HG03175 (cell line): ENCODE data around the gene NRIP2.
"Not testable (repeated sequence)": the region's sequence is repeated elsewhere in the genome, so short reads cannot be mapped to it uniquely, and the experiment has no call there.

Source experiments
- ATAC-seq: cut with Tn5 transposase; IDR thresholded peaks from one replicate; pipeline ENCODE4 v1.9.1; 2021; ENCODE audit warnings: mild to moderate bottlenecking, moderate library complexity; ENCODE audit not compliant: unreplicated experiment

The NRIP2 gene

GRCh38 chr12:2834581-2835491 lies at the start of gene NRIP2:
Gene NRIP2, minus strand, starts transcription at chr12:2835035. Its CDS starts 52 bp downstream, at chr12:2834983.
- ATAC-seq: no peak

- ATAC-seq: no peak
Measured at GRCh38 chr12:2879853-2880252, 45.0 kb upstream of the NRIP2 start.

- no peak for ATAC-seq
Measured at GRCh38 chr12:2877953-2878732, 43.3 kb upstream of the NRIP2 start.

- peak; percentile 74 for ATAC-seq
Measured at GRCh38 chr12:2877047-2877952, 42.5 kb upstream of the NRIP2 start, which contains the start of the genes FOXM1 and RHNO1. Gene FOXM1, minus strand, starts transcription at chr12:2877174. Its CDS starts 2,696 bp downstream, at chr12:2874478. Gene RHNO1, plus strand, starts transcription at chr12:2877223. Its CDS starts 8,144 bp downstream, at chr12:2885367.

DNA sequence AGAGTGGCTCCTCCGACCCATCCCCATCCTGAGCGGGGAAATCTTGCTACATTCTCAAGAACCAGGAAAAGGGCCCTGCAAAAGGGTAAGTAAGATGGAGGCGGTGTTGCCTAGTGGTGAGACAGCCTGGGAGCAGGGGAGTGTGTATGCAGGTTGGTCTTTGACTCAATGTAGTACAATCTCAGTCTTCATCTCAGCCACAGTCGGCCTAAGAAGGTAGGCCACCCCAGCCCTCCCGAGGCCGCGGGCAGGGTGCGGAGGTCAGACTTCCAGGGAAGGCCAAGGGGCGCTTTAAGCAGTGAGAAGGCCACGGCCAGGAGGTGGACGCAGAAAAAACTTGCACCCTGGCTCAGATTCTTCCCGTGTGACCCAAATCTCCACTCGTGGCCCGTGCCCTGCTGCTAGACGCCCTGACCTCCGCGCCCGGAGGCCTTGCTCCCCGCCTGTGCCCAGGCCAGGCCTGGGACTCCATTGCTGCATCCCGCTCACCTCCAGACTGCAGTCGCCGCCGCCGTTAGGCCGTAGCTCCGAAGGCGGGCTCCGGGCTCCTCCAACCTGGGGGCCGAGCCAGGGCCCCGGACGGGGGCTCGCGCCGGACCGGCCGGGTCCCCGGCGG lies 41.7 kb upstream of the NRIP2 start:
- peak; percentile 40 for ATAC-seq

DNA sequence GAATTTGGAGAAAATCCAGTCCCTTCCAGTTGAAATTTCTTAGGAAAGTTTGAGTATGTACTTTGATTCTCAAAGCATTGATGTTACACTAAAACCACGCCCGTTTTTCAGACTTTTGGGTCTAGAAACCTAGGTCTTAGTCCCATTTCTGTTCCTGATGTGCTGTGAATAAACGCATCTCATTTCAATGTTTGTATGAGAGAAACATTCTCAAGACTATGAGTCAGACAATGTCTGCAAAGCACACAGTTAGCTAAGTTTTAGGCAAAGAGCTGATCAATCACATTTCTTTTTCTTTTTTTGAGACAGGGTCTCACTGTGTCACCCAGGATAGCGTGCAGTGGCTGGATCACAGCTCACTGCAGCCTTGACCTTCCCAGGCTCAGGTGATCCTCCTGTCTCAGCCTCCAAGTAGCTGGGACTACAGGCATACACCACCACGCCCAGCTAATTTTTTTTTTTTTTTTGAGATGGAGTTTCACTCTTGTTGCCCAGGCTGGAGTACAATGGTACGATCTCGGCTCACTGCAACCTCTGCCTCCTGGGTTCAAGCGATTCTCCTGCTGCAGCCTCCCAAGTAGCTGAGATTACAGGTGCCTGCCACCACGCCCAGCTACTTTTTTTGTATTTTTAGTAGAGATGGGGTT lies 34.3 kb upstream of the NRIP2 start:
- ATAC-seq: not testable (repeated sequence)

- no peak for ATAC-seq
Measured at GRCh38 chr12:2864198-2864597, 29.4 kb upstream of the NRIP2 start.

GRCh38 chr12:2863402-2863801 lies 28.6 kb upstream of the NRIP2 start:
- ATAC-seq: not testable (repeated sequence)

DNA sequence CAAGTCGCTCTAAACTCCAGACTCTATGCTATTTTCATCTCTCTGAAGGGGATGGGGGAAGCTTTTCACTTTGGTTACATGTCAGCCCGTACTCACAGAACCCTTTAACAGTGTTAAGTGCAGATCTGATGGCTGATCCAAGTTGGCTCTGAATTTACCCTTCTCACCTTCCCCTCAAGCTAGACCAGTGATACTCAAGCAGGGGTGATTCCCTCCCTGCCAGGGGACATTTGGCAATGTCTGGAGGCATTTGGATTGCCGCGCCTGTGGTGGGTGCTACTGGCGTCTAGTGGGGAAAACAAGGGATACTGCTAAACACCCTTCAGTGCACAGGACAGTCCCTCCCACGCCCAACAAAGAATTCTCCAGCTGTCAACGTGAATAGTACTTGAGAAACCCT lies 28.0 kb upstream of the NRIP2 start:
- no peak for ATAC-seq

DNA sequence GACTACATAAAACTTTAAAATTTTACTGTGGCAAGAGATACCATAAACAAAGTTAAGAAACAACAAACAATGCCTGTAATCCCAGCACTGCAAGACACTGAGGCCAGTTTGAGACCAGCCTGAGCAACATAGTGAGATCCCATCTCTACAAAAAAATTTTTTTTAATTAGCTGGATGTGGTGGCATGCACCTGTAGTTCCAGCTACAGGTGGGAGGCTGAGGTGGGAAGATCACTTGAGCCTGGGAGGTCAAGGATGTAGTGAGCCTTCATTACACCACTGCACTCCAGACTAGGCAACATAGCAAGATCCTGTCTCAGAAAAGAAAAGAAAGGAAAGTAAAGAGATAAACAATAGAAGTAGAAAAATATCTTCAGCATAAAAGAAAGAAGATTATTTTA lies 25.3 kb upstream of the NRIP2 start:
- no peak for ATAC-seq

- no peak for ATAC-seq
Measured at GRCh38 chr12:2858944-2859421, 24.1 kb upstream of the NRIP2 start.

- no peak for ATAC-seq
Measured at GRCh38 chr12:2858334-2858733, 23.5 kb upstream of the NRIP2 start.

DNA sequence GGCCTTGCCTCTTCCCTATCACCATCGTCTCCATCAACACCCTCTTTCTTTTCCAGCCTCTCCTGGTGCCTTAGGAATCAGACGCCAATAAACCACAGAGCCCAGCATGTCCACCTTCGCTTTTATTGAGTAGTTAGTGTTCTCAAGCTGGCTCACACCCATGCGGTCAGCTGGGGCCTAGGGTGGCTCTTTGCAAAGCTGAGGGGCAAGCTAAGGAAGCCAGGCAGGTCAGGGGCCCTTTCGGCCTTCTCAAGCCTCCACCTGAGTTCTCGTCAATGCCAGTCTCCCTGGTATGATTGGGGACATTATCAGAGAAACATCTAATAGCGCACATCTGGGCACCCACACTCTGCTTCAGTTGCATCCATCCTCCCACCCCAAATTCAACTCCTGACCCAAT lies 22.7 kb upstream of the NRIP2 start:
- no peak for ATAC-seq

DNA sequence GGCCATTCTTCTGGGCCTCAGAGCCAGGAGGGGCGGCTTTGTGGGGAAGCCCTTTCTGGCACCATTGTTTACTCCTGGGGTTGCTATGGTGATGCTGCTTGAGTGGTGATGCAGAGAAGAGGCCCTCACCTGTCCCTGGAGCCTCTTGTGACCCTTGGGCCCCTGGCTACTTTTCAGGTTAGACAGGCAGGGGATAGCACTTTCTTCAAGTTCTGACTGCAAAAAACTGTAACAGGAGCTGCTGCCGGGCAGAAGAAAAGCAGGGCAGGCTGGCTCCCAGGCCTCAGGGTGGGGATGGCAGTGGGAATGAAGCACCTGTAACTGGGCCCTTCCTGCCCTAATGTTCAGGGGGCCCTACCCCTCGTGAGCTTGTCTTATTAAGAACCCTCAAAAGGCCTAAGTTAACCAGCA lies 22.2 kb upstream of the NRIP2 start, which contains the start of gene TEX52:
Gene TEX52, minus strand, starts transcription at position 19 of the 411 bp plus-strand sequence. Its CDS starts 13 bp downstream, at position 6.
- ATAC-seq: no peak

GRCh38 chr12:2856051-2856450 lies 21.2 kb upstream of the NRIP2 start:
- no peak for ATAC-seq

GRCh38 chr12:2855546-2855945 lies 20.7 kb upstream of the NRIP2 start:
- no peak for ATAC-seq

DNA sequence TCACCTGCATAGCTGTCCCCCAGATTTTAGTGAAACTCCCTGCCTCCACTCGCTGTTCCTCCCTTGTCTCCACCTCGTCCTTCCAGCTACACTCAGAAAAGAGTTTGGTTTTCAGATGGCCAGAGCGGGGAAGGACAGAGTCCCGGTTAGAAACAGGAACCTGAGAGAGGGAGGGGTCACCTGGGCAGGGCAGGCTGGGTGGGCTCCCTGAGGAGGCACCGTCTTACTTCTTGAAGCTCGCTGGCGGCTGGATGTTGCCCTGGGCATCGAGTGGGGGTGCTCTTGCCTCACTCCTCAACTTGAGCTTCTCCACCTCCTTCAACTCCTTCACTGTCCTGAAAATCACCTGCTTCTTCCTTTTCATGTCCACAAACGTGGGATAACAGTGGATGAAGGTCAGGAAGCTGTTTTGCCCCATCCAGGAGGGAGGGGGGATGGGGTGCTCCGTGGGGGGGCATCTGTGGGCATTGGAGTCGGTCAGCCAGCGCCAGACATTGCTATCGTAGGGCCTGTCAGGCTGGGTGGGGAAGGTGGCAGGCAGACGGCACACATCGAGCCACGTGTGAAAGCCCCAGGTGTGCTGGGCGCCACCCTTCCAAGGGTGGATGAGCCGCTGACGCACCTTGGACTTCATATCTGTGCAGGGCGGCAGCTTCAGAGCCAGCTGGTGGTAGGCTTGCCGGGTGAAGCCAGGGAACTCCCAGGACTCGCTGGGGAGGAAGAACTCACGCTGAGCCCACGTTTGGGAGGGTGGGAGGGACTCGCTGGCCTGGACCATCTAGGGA lies 20.0 kb upstream of the NRIP2 start:
- ATAC-seq: no peak

GRCh38 chr12:2853626-2854025 lies 18.8 kb upstream of the NRIP2 start:
- no peak for ATAC-seq

- ATAC-seq: no peak
Measured at GRCh38 chr12:2851931-2852330, 17.1 kb upstream of the NRIP2 start.
